Adrenal gland (tissue), 12 donors: ENCODE results near the gene FAM161A. TPM values are rescaled to one million over a fixed set of nuclear protein-coding genes. Genes with fewer than 3 reads are reported as not detected.

Experiments
- DNase-seq, 7 donors: peaks; one replicate each; pipeline ENCODE4 v3.0.0-alpha.2; 2019 to 2020
- H3K27ac ChIP-seq, 5 donors: fragments of 200-600 bp; sonication (generic) in 4 of 5; 1 replicate in 3 of 5; 2 replicates in 2 of 5; pipeline versions ENCODE4 v1.5.1 to v1.8.0; 2016 to 2020; ENCODE audit warnings: mild to moderate bottlenecking in 1 of 5
- H3K27me3 ChIP-seq: fragments of 200-600 bp; 2 replicates; pipeline ENCODE4 v1.8.0; 2021
- H3K36me3 ChIP-seq, 2 donors: fragments of 200-600 bp; replicated peaks in 1 of 2; 1 replicate in 1 of 2; 2 replicates in 1 of 2; pipeline versions ENCODE4 v1.5.1 to v1.8.0; 2018 to 2022
- H3K4me1 ChIP-seq, 2 donors: fragments of 200-600 bp; replicated peaks in 1 of 2; 1 replicate in 1 of 2; 2 replicates in 1 of 2; pipeline versions ENCODE4 v1.5.1 to v1.8.0; 2018 to 2021
- H3K4me3 ChIP-seq, 4 donors: fragments of 200-600 bp; sonication (generic) in 3 of 4; one replicate each; pipeline ENCODE4 v1.5.1; 2016 to 2018
- H3K9me3 ChIP-seq, 3 donors: fragments of 200-600 bp; sonication (generic) in 1 of 3; replicated peaks in 1 of 3; 1 replicate in 2 of 3; 2 replicates in 1 of 3; pipeline versions ENCODE4 v1.5.1 to v1.8.0; 2016 to 2021
- POLR2A ChIP-seq, 2 donors: fragments of 450-650 bp; IDR thresholded peaks; one replicate each; pipeline ENCODE4 v1.6.1; 2017; ENCODE audit warnings: antibody characterized with exemption in 2 of 2, mild to moderate bottlenecking in 2 of 2, moderate library complexity in 1 of 2
- WGBS, 4 donors: extraction: QIAGEN DNeasy Blood & Tissue Kit in 2 of 4; methylation state at CpG; one replicate each; pipeline versions ENCODE4 v1.1.5 to v1.1.7; 2013 to 2017; 5-methylcytosine and 5-hydroxymethylcytosine counted together
- intact Hi-C, 2 donors: fragments of 100-400 bp; cut with DNase I; formaldehyde crosslinking; loops; one replicate each; pipeline versions ENCODE4 v1.14.1 to v1.15.0; 2022 to 2023
- polyA plus RNA-seq, 3 donors: library from polyadenylated mRNA; stranded (reverse); fragments of 200-250 nt in 2 of 3; fragments of 350-450 nt in 1 of 3; fragmentation: Illumina TruSeq in 1 of 3; extraction: RNeasy Lipid Tissue Mini Kit (QIAGEN cat#74804) in 1 of 3; gene quantifications; one replicate each; pipeline ENCODE4 v1.2.3, GENCODE V29; 2013 to 2014
- small RNA-seq, 2 donors: library from RNA; depleted of rRNA; stranded (forward); fragments of <200 nt; gene quantifications; one replicate each; pipeline ENCODE3, GENCODE V24; 2016
- total RNA-seq, 9 donors: library from RNA; depleted of rRNA in 4 of 9; stranded (reverse); fragments of >200 nt in 4 of 9; fragments of 120-200 nt in 1 of 9; fragmentation: NEBNext Ultra II Directional in 1 of 9; extraction: Animal tissue kit (Norgen Biotek cat#: 25700) in 1 of 9; gene quantifications; one replicate each; pipeline versions ENCODE4 v1.1.0 to v1.2.4, GENCODE V29; 2013 to 2023
- TF ChIP-seq, protein P1 (sequence below), 6 experiments: fragments of 450-650 bp in 4 of 6; fragments of 200-600 bp in 2 of 6; sonication (generic) in 1 of 6; IDR thresholded peaks; 1 replicate in 5 of 6; 2 replicates in 1 of 6; pipeline versions ENCODE4 v1.5.1 to v1.8.0; 2016 to 2021; ENCODE audit warnings: antibody characterized with exemption in 6 of 6, mild to moderate bottlenecking in 2 of 6, moderate library complexity in 1 of 6
- donor health status: healthy with polysubstance abuse.
- donor health status: Bipolar disorder and iron deficiency.
- donor health status: DM: yes; HTN: yes; CAD: no.
- donor health status: DM: no; HTN: no; CAD: no.
- donor health status: DM: no; HTN: no; CAD: no.
- donor health status: DM: yes; HTN: yes; CAD: no.

The FAM161A gene
- total and polyA plus RNA-seq, 12 donors, result 0.87 to 4.7 (median 1.7) TPM

- Histone ChIP-seq H3K4me1 (no peaks in the 10 kb centered on the region), H3K27ac (no peak overlapping the region), H3K9me3 (peaks cover 0 to 2% (median 0%) of the 10 kb centered on the region in 3 donors), H3K4me3 (no peak overlapping the region), H3K36me3 (no peaks in the 10 kb centered on the region), H3K27me3 (no peaks in the 10 kb centered on the region)
- intact Hi-C loops, result no loop called here
- DNase-seq, result no peak
- TF ChIP-seq POLR2A (IDR thresholded peaks at IDR 0.05), result no peak
- TF ChIP-seq, protein P1, sequence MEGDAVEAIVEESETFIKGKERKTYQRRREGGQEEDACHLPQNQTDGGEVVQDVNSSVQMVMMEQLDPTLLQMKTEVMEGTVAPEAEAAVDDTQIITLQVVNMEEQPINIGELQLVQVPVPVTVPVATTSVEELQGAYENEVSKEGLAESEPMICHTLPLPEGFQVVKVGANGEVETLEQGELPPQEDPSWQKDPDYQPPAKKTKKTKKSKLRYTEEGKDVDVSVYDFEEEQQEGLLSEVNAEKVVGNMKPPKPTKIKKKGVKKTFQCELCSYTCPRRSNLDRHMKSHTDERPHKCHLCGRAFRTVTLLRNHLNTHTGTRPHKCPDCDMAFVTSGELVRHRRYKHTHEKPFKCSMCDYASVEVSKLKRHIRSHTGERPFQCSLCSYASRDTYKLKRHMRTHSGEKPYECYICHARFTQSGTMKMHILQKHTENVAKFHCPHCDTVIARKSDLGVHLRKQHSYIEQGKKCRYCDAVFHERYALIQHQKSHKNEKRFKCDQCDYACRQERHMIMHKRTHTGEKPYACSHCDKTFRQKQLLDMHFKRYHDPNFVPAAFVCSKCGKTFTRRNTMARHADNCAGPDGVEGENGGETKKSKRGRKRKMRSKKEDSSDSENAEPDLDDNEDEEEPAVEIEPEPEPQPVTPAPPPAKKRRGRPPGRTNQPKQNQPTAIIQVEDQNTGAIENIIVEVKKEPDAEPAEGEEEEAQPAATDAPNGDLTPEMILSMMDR (IDR thresholded peaks at IDR 0.05), result no peak
These were observed 68.3 kb downstream of the FAM161A start for GRCh38 chr2:61785583-61785982.

GRCh38 chr2:61784643-61785042 lies 69.2 kb downstream of the FAM161A start:
- intact Hi-C loops, result no loop called here
- TF ChIP-seq, protein P1 (IDR thresholded peaks at IDR 0.05), result no peak
- TF ChIP-seq POLR2A (IDR thresholded peaks at IDR 0.05), result no peak

GRCh38 chr2:61775956-61776570 lies 77.8 kb downstream of the FAM161A start:
- Histone ChIP-seq H3K27me3 (no peaks in the 10 kb centered on the region), H3K9me3 (peaks cover 0 to 7% (median 0%) of the 10 kb centered on the region in 3 donors), H3K4me1 (no peaks in the 10 kb centered on the region), H3K36me3 (no peaks in the 10 kb centered on the region), H3K27ac (no peak overlapping the region), H3K4me3 (no peak overlapping the region)
- WGBS, 4 donors, result 89 to 93% (median 90%) methylated on average over 8 of the region's 8 CpGs
- DNase-seq, result no peak
- intact Hi-C loops, result no loop called here
- TF ChIP-seq POLR2A (IDR thresholded peaks at IDR 0.05), result no peak
- TF ChIP-seq, protein P1 (IDR thresholded peaks at IDR 0.05), result no peak

More at GRCh38 chr2:61784643-61785042, 69.2 kb downstream of the FAM161A start:
- DNase-seq, result no peak
- Histone ChIP-seq H3K36me3 (no peaks in the 10 kb centered on the region), H3K4me3 (no peak overlapping the region), H3K27ac (no peak overlapping the region), H3K27me3 (no peaks in the 10 kb centered on the region), H3K9me3 (peaks cover 0 to 7% (median 0%) of the 10 kb centered on the region in 3 donors), H3K4me1 (no peaks in the 10 kb centered on the region)
- WGBS, 4 donors, result 63 to 84% (median 77%) methylated on average over 4 of the region's 4 CpGs

Small RNA genes within 50 kb of the gene (small RNA-seq; reads per million reads assigned to genes)
- gene RPS24P7, result 0 reads per million in 2 donors

Other genes with a start within 250 kb of the FAM161A start
- 100 to 1,000 TPM in 5 of 9 donors, 10 to 100 TPM in 4; 71.9 to 183 (median 122) TPM for gene CCT4, start 34.6 kb upstream of the FAM161A start, total RNA-seq
- 100 to 1,000 TPM in 1 of 3 donors, 10 to 100 TPM in 2; 28.5 to 169 (median 32.7) TPM for gene CCT4, start 34.6 kb upstream of the FAM161A start, polyA plus RNA-seq
- gene COMMD1, start 51.6 kb upstream of the FAM161A start, total RNA-seq, result 10 to 100 TPM; 42.0 to 89.9 (median 54.6) TPM
- gene COMMD1, start 51.6 kb upstream of the FAM161A start, polyA plus RNA-seq, result 10 to 100 TPM; 35.5 to 58.9 (median 57.7) TPM